H7 (cell line): ENCODE results near the gene METTL25. TPM values are rescaled to one million over a fixed set of nuclear protein-coding genes. Genes with fewer than 3 reads are reported as not detected.

Experiments used
- DNase-seq: peaks from one replicate; pipeline ENCODE4 v3.0.0; 2012
- H3K27me3 ChIP-seq: 2 replicates; pipeline ENCODE4 v1.6.0; 2011; ENCODE audit warnings: mild to moderate bottlenecking, low read length; ENCODE audit not compliant: control insufficient read depth, insufficient read depth
- H3K36me3 ChIP-seq: replicated peaks from 2 replicates; pipeline ENCODE4 v1.5.1; 2011; ENCODE audit warnings: low read length; ENCODE audit not compliant: control insufficient read depth, insufficient read depth
- H3K4me3 ChIP-seq: 2 replicates; pipeline ENCODE4 v1.5.1; 2011; ENCODE audit warnings: low read depth, mild to moderate bottlenecking, control low read depth, low read length, moderate library complexity; ENCODE audit not compliant: insufficient read depth
- total RNA-seq: library from RNA; depleted of rRNA; stranded (reverse); fragments of >200 nt; shearing (Covaris generic); gene quantifications from 2 replicates; pipeline ENCODE4 v1.2.3, GENCODE V29; 2014

METTL25 gene
- total RNA-seq, 1 experiment from 2014 or later, result 6.0 TPM

- no peaks in the 10 kb centered on the region for H3K27me3 ChIP-seq
- DNase-seq, result no peak
Observed at GRCh38 chr12:82361461-82361915, 3.2 kb downstream of the METTL25 start.

GRCh38 chr12:82363990-82364389 is 5.7 kb downstream of the METTL25 start:
- Histone ChIP-seq H3K36me3 (no peaks in the 10 kb centered on the region), H3K4me3 (no peak overlapping the region), H3K27me3 (no peaks in the 10 kb centered on the region)
- no peak for DNase-seq

More at GRCh38 chr12:82361461-82361915, 3.2 kb downstream of the METTL25 start:
- Histone ChIP-seq H3K4me3 (no peak overlapping the region), H3K36me3 (0 out of 2 replicates have a peak, but pooled peaks cover 2% of the 10 kb centered on the region)

- no peaks in the 10 kb centered on the region for H3K36me3 ChIP-seq
- H3K27me3 ChIP-seq, result no peaks in the 10 kb centered on the region
- DNase-seq, result no peak
- no peak overlapping the region for H3K4me3 ChIP-seq
Observed at GRCh38 chr12:82366197-82366596, 7.9 kb downstream of the METTL25 start.

- Histone ChIP-seq H3K4me3 (no peak overlapping the region), H3K36me3 (no peaks in the 10 kb centered on the region), H3K27me3 (no peaks in the 10 kb centered on the region)
- no peak for DNase-seq
Observed at GRCh38 chr12:82375201-82375600, 16.9 kb downstream of the METTL25 start.

- no peak overlapping the region for H3K4me3 ChIP-seq
- no peaks in the 10 kb centered on the region for H3K27me3 ChIP-seq
- H3K36me3 ChIP-seq, result no peaks in the 10 kb centered on the region
- no peak for DNase-seq
Observed at GRCh38 chr12:82378997-82379396, 20.7 kb downstream of the METTL25 start.

GRCh38 chr12:82383930-82384552 is 25.7 kb downstream of the METTL25 start:
- DNase-seq, result no peak
- Histone ChIP-seq H3K4me3 (no peak overlapping the region), H3K27me3 (no peaks in the 10 kb centered on the region), H3K36me3 (no peaks in the 10 kb centered on the region)

GRCh38 chr12:82398879-82399278 is 40.5 kb downstream of the METTL25 start:
- Histone ChIP-seq H3K4me3 (no peak overlapping the region), H3K36me3 (no peaks in the 10 kb centered on the region), H3K27me3 (no peaks in the 10 kb centered on the region)
- no peak for DNase-seq

GRCh38 chr12:82400819-82401218 is 42.5 kb downstream of the METTL25 start:
- Histone ChIP-seq H3K27me3 (no peaks in the 10 kb centered on the region), H3K36me3 (no peaks in the 10 kb centered on the region), H3K4me3 (no peak overlapping the region)
- DNase-seq, result no peak

- no peak for DNase-seq
- H3K36me3 ChIP-seq, result no peaks in the 10 kb centered on the region
- H3K4me3 ChIP-seq, result no peak overlapping the region
- H3K27me3 ChIP-seq, result no peaks in the 10 kb centered on the region
Observed at GRCh38 chr12:82406651-82407050, 48.3 kb downstream of the METTL25 start.

- no peaks in the 10 kb centered on the region for H3K27me3 ChIP-seq
- no peak for DNase-seq
- H3K4me3 ChIP-seq, result no peak overlapping the region
- H3K36me3 ChIP-seq, result no peaks in the 10 kb centered on the region
Observed at GRCh38 chr12:82407481-82407880, 49.2 kb downstream of the METTL25 start.

GRCh38 chr12:82408844-82409243 is 50.5 kb downstream of the METTL25 start:
- Histone ChIP-seq H3K36me3 (no peaks in the 10 kb centered on the region), H3K27me3 (no peaks in the 10 kb centered on the region), H3K4me3 (no peak overlapping the region)
- DNase-seq, result no peak

- no peak overlapping the region for H3K4me3 ChIP-seq
- DNase-seq, result no peak
- H3K27me3 ChIP-seq, result no peaks in the 10 kb centered on the region
- no peaks in the 10 kb centered on the region for H3K36me3 ChIP-seq
Observed at GRCh38 chr12:82411546-82412230, 53.4 kb downstream of the METTL25 start.

- no peak for DNase-seq
- no peak overlapping the region for H3K4me3 ChIP-seq
- H3K36me3 ChIP-seq, result no peaks in the 10 kb centered on the region
- H3K27me3 ChIP-seq, result no peaks in the 10 kb centered on the region
Observed at GRCh38 chr12:82412246-82412645, 53.9 kb downstream of the METTL25 start.

- H3K27me3 ChIP-seq, result no peaks in the 10 kb centered on the region
- no peak overlapping the region for H3K4me3 ChIP-seq
- no peak for DNase-seq
- no peaks in the 10 kb centered on the region for H3K36me3 ChIP-seq
Observed at GRCh38 chr12:82414044-82414443, 55.7 kb downstream of the METTL25 start.

GRCh38 chr12:82414926-82415325 is 56.6 kb downstream of the METTL25 start:
- no peak overlapping the region for H3K4me3 ChIP-seq
- no peaks in the 10 kb centered on the region for H3K27me3 ChIP-seq
- no peaks in the 10 kb centered on the region for H3K36me3 ChIP-seq
- no peak for DNase-seq
